IMR-90 (cell line): ENCODE results near the gene UGT2B11. TPM values are rescaled to one million over a fixed set of nuclear protein-coding genes. Genes with fewer than 3 reads are reported as not detected.

Experiments
- ATAC-seq: fragments of 200-7000 bp; cut with Tn5 transposase; 2 replicates; pipeline ENCODE4 v1.9.1; 2020; ENCODE audit warnings: low read depth, mild to moderate bottlenecking, moderate library complexity
- BruUV-seq: library from RNA; stranded (reverse); fragments of 400-500 nt; replicated peaks from 2 replicates; lab custom pipeline; 2021; lab: Mats Ljungman, UMichigan
- CTCF ChIA-PET: fragments of 300-600 bp; formaldehyde crosslinking; extraction: SDS; loops from one replicate; lab custom pipeline; 2021; ENCODE audit warnings: antibody characterized with exemption; lab: Yijun Ruan, JAX
- POLR2A ChIA-PET: fragments of 300-600 bp; sonication (Branson Sonifier 250); formaldehyde crosslinking; loops from one replicate; lab custom pipeline; 2022; ENCODE audit warnings: antibody characterized with exemption; ENCODE audit not compliant: unreplicated experiment; lab: Charles Lee
- DNase-seq: peaks from one replicate; pipeline ENCODE4 v3.0.0; 2013
- H2AFZ ChIP-seq: replicated peaks from 2 replicates; pipeline ENCODE3; 2013; ENCODE audit warnings: low read length, mild to moderate bottlenecking; ENCODE audit not compliant: poor library complexity
- H2AK5ac ChIP-seq: 2 replicates; pipeline ENCODE4 v1.6.1; 2013; ENCODE audit warnings: low read depth, low read length, inconsistent platforms
- H2AK9ac ChIP-seq: replicated peaks from 2 replicates; pipeline ENCODE3; 2013; ENCODE audit warnings: mild to moderate bottlenecking, low read depth, low read length, moderate library complexity; ENCODE audit not compliant: poor library complexity
- H2BK120ac ChIP-seq: 2 replicates; pipeline ENCODE4 v1.6.1; 2013; ENCODE audit warnings: low read depth, low read length, inconsistent platforms
- H2BK15ac ChIP-seq: 3 replicates; pipeline ENCODE4 v1.6.1; 2013; ENCODE audit warnings: low read depth, low read length, inconsistent platforms
- H2BK20ac ChIP-seq: 2 replicates; pipeline ENCODE4 v1.6.1; 2013; ENCODE audit warnings: low read depth, mild to moderate bottlenecking, inconsistent platforms, low read length, moderate library complexity
- H2BK5ac ChIP-seq: 2 replicates; pipeline ENCODE4 v1.6.1; 2013; ENCODE audit warnings: mild to moderate bottlenecking, low read depth, low read length, inconsistent platforms; ENCODE audit not compliant: poor library complexity, severe bottlenecking
- H3K14ac ChIP-seq: replicated peaks from 2 replicates; pipeline ENCODE4 v1.6.1; 2013; ENCODE audit warnings: low read depth, low read length, inconsistent platforms
- H3K18ac ChIP-seq: 2 replicates; pipeline ENCODE4 v1.6.1; 2013; ENCODE audit warnings: low read depth, low read length, control low read depth
- H3K23ac ChIP-seq: 2 replicates; pipeline ENCODE4 v1.6.1; 2013; ENCODE audit warnings: low read depth, low read length, inconsistent platforms
- H3K27ac ChIP-seq: 2 replicates; pipeline ENCODE4 v1.5.1; 2013; ENCODE audit warnings: mild to moderate bottlenecking, control low read depth, low read length; ENCODE audit not compliant: insufficient read depth
- H3K27me3 ChIP-seq: 2 replicates; pipeline ENCODE4 v1.6.1; 2013; ENCODE audit warnings: low read length; ENCODE audit not compliant: control insufficient read depth, insufficient read depth
- H3K36me3 ChIP-seq: 2 replicates; pipeline ENCODE4 v1.6.1; 2013; ENCODE audit warnings: low read length, mixed read lengths; ENCODE audit not compliant: control insufficient read depth, insufficient read depth
- H3K4ac ChIP-seq: 2 replicates; pipeline ENCODE4 v1.6.1; 2013; ENCODE audit warnings: low read depth, low read length, inconsistent platforms
- H3K4me1 ChIP-seq: 2 replicates; pipeline ENCODE4 v1.6.1; 2013; ENCODE audit warnings: low read length, mixed read lengths; ENCODE audit not compliant: control insufficient read depth, insufficient read depth
- H3K4me2 ChIP-seq: 2 replicates; pipeline ENCODE4 v1.6.1; 2013; ENCODE audit warnings: low read depth, mild to moderate bottlenecking, control low read depth, low read length, moderate library complexity
- H3K4me3 ChIP-seq: 2 replicates; pipeline ENCODE4 v1.5.1; 2013; ENCODE audit warnings: low read depth, mild to moderate bottlenecking, control low read depth, low read length, moderate library complexity; ENCODE audit not compliant: insufficient read depth
- H3K56ac ChIP-seq: 2 replicates; pipeline ENCODE4 v1.6.1; 2013; ENCODE audit warnings: low read length, inconsistent platforms; ENCODE audit not compliant: insufficient read depth; ENCODE audit errors: extremely low read depth
- H3K79me1 ChIP-seq, 2 experiments: 2 replicates each; pipeline ENCODE4 v1.6.1; 2013; ENCODE audit warnings: low read length in 2 of 2, inconsistent platforms in 1 of 2, low read depth in 1 of 2
- H3K9ac ChIP-seq: 2 replicates; pipeline ENCODE4 v1.6.1; 2013; ENCODE audit warnings: low read depth, low read length, control low read depth
- H3K9me1 ChIP-seq: 2 replicates; pipeline ENCODE4 v1.6.1; 2013; ENCODE audit warnings: low read length, inconsistent platforms; ENCODE audit not compliant: insufficient read depth
- H3K9me3 ChIP-seq: 2 replicates; pipeline ENCODE4 v1.6.1; 2013; ENCODE audit warnings: low read length; ENCODE audit not compliant: control insufficient read depth, insufficient read depth
- H4K20me1 ChIP-seq: 2 replicates; pipeline ENCODE4 v1.6.1; 2013; ENCODE audit warnings: low read length, inconsistent platforms; ENCODE audit not compliant: insufficient read depth
- H4K5ac ChIP-seq: 2 replicates; pipeline ENCODE4 v1.6.1; 2013; ENCODE audit warnings: mild to moderate bottlenecking, low read depth, low read length, control low read depth
- H4K8ac ChIP-seq, 2 experiments: 2 replicates each; pipeline ENCODE4 v1.6.1; 2013; ENCODE audit warnings: low read depth in 2 of 2, low read length in 2 of 2, control low read depth in 1 of 2, inconsistent platforms in 1 of 2
- H4K91ac ChIP-seq: 2 replicates; pipeline ENCODE4 v1.6.1; 2013; ENCODE audit warnings: low read depth, low read length, inconsistent platforms; ENCODE audit not compliant: insufficient read depth
- CHD1 ChIP-seq: IDR thresholded peaks from 2 replicates; pipeline ENCODE4 v1.6.1; 2012; ENCODE audit warnings: low read depth, low read length, improper control_type of control experiment
- WGBS, 2 experiments: methylation state at CpG; one replicate each; pipeline versions ENCODE4 v1.1.5 to v1.1.7; 2013; ENCODE audit warnings: missing lambda C conversion rate in 2 of 2; ENCODE audit not compliant: insufficient read length in 1 of 2; ENCODE audit errors: extremely low coverage in 2 of 2; 5-methylcytosine and 5-hydroxymethylcytosine counted together
- dilution Hi-C: fragments of 300-500 bp; cut with HindIII; formaldehyde crosslinking; loops from one replicate; pipeline ENCODE4 v1.14.3; 2018; ENCODE audit warnings: low sequenced_read_pairs; ENCODE audit not compliant: unreplicated experiment
- in situ Hi-C: fragments of 300-500 bp; cut with MboI; formaldehyde crosslinking; loops from 3 replicates; pipeline ENCODE4 v1.14.3; 2019; ENCODE audit warnings: low sequenced_read_pairs, inconsistent platforms, mixed read lengths
- intact Hi-C: fragments of 100-400 bp; cut with micrococcal nuclease; formaldehyde crosslinking; loops from 2 replicates; pipeline ENCODE4 v1.10.0; 2022
- polyA plus RNA-seq, 3 experiments: library from polyadenylated mRNA; depleted of rRNA; stranded (reverse); fragments of >200 nt; gene quantifications; 2 replicates each; pipeline ENCODE4 v1.2.3, GENCODE V29; 2012; ENCODE audit warnings: low replicate concordance in 1 of 3
- total RNA-seq: library from RNA; depleted of rRNA; stranded (reverse); fragments of >200 nt; gene quantifications from 2 replicates; pipeline ENCODE4 v1.2.3, GENCODE V29; 2012

UGT2B11 gene
- total and polyA plus RNA-seq, 2 of the 4 experiments (the other 2 are of a cell fraction): not detected

- no CpG with 5 or more reads among the region's 6 CpGs for WGBS, 2 experiments
- in situ Hi-C loops: no loop called here
- Histone ChIP-seq H3K18ac (no peak overlapping the region), H3K4me1 (no peaks in the 10 kb centered on the region), H3K36me3 (no peaks in the 10 kb centered on the region), H2BK5ac (no peak overlapping the region), H3K27me3 (no peaks in the 10 kb centered on the region), H2AK5ac (no peak overlapping the region), H4K91ac (no peak overlapping the region), H3K79me1 (no peaks in the 10 kb centered on the region), H3K56ac (no peak overlapping the region), H2AK9ac (no peak overlapping the region), H3K23ac (no peak overlapping the region), H2BK120ac (no peak overlapping the region), H2AFZ (no peak overlapping the region), H3K9ac (no peak overlapping the region), H4K20me1 (no peaks in the 10 kb centered on the region), H3K4ac (no peak overlapping the region), H2BK20ac (no peak overlapping the region), H2BK15ac (no peak overlapping the region), H3K9me3 (no peaks in the 10 kb centered on the region), H3K14ac (no peak overlapping the region), H3K4me3 (no peak overlapping the region), H3K27ac (no peak overlapping the region), H4K5ac (no peak overlapping the region), H3K4me2 (no peak overlapping the region), H4K8ac (no peak overlapping the region), H3K9me1 (no peaks in the 10 kb centered on the region)
- DNase-seq (no peak), ATAC-seq (no peak)
- TF ChIP-seq CHD1: no peak
- no TSS peak for BruUV-seq
- intact Hi-C loops: loop anchor here (5.0 kb wide), 1 partner anchor 68 kb away; no protein-coding TSS in a partner anchor
- ChIA-PET CTCF (no interaction called here), POLR2A (no interaction called here)
- dilution Hi-C loops: no loop called here
Measured at GRCh38 chr4:69239557-69240168, 25.1 kb upstream of the UGT2B11 start.
